MV-4-11 (cell line): ENCODE data around the gene CTSD.

ENCODE experiments used
- DNase-seq: peaks from one replicate; lab custom pipeline; 2025; lab: John Stamatoyannopoulos, UW

The CTSD gene

DNA sequence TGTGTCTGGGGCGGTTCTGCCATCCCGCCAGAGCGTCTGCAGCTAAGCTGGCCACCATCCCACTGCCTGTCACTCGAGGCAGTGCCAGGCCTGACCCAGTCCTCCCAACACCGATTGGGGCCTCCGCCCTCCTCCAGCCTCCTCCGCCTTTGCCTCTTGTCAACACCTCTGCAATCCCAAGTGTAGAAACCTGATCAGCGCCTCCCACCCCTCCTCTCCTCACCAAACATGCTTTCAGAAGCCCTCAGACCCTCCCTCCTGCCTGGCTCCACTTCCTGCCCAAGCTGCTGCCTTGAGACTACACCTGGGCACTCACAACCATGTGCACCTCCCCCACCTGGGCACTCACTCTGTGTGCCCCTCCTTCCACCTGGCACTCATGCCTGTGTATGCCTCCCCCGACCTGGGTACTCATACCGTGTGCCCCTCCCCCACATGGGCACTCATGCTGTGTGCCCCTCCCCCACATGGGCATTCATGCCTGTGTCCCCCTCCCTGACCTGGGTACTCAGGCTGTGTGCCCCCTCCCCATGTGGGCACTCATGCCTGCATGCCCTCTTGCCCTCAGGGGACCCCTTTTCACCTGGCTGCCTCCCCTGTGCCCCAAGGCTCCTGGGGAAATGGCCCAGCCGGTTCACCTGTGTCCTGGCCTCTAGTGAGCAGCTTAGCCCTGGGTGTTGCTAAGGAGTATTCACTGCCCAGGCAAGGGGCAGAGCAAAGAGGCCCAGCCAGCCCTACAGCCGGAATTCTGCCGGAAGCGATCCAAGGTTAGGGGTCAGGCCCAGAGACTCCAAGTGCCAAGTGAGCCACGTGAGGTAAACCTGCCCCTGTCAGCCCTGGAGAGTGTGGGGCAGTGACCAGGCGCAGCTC, 7.8 kb downstream of the CTSD start:
- no peak for DNase-seq

DNA sequence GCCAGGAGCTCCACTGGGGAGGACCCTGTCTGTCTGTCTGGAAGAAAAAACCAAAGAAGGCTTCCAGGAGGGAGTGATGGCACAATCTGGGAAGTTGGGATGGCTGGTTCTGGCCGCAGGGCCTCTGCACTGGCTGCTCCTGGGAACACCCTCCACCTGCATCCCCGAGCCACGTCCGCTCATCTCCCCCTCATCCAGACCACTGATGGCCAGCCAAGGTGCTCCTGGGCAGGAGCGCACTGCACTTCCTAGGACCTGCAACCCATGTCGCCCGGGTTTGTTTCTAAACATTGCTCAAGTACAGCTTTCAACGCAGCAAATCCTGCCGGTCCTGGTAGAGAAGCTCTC, 8.4 kb downstream of the CTSD start:
- DNase-seq = no peak

DNA sequence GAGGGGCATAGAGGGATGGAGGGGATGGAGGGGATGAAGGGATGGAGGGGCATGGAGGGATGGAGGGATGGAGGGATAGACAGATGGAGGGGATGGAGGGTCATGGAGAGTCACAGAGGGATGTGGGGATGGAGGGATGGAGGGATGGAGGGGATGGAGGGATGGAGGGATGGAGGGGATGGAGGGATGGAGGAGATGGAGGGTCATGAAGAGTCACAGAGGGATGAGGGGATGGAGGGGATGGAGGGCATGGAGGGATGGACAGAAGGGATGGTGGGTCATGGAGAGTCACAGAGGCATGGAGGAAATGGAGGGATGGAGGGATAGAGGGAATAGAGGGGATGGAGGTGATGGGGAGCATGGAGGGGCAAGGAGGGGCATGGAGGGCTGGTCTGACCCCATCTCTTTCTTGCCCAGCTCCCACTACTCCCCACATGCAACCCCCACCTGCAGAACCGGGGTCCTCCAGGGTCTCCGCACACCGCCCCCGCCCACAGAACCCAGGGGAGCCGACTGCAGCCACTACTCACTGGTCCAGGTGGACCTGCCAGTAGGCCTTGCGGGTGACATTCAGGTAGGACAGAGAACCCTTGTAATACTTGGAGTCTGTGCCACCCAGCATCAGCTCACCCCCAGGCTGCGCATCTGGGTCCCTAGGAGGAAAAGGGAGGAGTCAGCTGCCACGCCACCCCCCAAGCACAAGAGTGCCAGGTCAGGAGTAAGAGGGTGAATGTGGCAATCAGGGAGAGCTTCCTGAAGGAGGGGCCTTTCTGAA, 9.2 kb downstream of the CTSD start:
- DNase-seq = no peak

DNA sequence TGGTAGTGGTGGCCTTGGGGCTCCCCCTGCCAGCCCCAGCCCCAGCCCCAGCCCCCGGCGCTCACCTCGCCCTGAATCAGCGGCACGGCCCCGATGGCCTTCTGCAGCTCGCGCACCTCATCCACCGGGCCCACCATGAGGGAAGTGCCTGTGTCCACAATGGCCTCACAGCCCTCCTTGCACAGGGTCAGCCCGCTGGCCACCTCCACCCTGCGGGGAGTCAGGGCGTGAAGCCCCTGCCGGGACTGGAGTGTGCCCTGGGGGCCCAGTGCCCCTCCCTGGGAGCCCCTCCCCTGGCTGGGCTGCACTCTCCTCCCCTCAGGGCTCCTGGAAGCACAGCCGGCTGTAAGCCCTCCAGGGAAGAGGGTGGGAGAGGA, 9.8 kb downstream of the CTSD start:
- no peak for DNase-seq

DNA sequence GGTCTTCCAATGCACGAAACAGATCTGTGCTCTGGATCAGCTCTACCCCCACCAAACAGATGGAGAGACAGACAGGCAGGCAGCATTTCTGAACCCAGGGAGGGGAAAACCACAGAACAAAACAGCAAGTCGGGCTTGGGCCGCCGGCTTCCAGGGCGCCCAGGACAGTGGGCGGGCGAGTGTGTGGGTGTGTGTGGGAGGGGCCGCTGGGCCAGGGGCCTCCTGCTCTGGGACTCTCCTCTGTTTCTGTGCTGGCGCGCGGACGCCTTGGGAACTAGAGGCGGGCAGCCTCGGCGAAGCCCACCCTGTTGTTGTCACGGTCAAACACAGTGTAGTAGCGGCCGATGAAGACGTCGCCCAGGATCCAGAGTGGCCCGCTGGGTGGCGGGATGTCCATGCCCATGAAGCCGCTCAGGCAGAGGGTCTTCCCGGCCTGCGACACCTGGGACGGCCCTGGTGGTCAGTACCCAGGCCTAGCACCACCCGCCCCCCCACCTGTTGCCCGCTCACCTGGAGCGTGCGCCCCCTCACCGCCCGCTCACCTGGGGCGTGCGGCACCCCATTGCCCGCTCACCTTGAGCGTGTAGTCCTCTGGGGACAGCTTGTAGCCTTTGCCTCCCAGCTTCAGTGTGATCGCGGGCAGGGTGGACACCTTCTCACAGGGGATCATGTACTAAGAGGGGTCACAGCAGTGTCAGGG, 10.3 kb downstream of the CTSD start:
- no peak for DNase-seq

DNA sequence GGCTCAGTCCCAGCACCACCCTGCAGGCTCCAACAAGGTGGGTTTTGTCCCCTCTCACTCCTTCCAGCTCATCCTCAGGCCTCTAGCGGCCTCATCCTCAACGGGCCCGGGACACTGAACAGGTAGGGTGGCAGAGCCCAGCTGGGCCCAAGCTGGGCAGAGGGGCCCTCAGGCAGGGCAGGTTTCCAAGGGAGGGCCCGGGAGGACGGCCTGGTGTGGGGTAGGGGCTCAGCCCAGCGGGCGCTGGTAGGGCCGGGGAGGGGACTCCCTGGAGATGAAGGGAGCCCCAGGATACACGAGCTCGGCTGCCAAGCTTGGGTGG, 10.9 kb downstream of the CTSD start:
- DNase-seq = no peak

DNA sequence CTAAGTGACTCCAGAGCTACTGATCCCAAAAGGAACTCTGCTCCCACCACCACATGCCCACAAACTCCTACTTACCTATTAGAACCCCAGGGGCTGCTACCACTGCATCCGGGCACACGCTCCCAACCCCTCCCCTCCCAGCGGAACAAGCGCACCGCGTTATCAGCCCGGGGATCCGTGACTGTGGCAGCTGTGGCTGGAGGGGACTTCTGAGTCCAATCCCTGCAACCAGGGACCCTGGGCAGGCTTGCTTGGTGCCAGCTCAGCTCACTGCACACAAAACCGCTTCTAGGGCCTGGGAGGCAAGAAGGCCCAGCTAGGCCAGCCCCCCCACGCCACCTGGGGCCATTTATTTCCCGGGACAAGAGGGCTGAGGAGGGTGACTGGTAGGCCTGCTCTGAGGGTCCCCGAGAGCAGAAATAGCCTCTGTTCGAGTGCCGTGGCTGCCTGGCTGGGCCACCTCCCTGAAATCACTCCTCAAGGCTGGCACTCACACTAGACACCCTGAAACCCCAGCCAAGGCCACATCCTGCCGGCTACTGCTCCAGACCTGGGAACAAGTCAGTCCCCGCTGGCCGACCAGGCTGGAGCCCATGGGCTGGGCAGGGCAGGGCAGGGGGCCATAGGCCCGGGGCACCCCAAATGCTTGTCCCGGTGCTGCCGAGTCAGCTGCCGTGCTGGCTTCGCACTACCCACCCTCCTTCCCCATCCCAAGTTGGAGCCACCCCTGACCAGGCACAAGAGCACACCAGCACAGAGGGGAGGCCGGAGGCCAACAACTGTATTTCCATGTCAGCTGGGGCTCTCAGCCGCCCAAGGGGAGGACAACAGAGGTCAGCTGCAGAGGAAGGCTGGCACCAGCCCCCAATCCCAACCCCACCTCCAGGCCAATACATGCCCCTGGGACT, 11.5 kb downstream of the CTSD start:
- DNase-seq = no peak

DNA sequence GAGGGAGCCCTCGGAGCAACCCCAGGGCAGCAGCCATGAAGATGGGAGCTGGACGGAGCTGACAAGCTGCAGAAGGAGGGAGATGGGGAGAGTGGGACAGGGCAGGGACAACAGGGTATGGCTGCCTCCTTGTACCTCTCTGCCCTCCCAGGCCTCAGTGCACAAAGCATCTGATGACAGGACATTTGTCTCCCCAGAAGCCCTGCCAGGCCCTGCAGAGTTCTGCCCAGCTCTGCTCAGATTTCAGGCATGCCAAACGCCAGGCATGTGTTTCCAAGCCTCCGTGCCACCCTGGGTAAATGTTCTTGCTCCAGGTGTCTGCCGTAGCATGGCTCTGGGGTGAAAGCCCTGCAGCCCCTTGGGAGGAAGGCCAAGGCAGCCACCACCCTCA, 12.2 kb downstream of the CTSD start:
- no peak for DNase-seq

DNA sequence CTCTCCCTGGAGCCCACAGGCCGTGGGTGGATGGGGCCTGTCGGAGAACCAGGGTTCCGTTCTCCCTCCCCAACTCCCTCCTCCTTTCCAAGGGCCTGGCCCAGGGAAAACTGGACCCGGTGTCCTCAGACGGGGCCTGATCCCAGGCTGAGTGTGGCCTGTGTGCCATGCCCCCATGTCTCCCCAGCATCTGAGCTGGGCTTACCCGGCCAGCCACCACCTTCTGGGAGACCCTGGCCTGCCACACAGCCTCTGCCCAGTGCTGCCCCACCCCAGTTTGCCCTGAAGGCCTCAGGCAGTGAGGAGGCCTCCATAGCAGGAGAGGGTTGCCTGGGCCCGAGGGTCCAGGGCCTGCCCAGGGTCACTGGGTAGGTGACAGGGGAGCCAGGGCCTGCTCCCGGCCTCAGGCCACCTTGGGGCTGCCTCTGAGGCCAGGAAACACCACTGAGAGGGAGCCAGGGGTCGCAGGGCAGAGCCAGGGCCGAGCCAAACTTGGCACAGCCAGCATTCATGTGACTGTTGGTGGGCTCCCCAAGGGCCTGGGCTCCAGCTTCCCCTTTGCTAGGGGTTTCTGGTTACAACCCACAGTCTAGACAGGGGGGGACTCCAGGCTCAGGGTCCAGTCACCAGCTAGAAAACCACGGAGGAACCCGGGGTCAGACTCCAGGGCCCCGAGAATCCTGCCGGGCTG, 12.7 kb downstream of the CTSD start:
- DNase-seq = no peak

DNA sequence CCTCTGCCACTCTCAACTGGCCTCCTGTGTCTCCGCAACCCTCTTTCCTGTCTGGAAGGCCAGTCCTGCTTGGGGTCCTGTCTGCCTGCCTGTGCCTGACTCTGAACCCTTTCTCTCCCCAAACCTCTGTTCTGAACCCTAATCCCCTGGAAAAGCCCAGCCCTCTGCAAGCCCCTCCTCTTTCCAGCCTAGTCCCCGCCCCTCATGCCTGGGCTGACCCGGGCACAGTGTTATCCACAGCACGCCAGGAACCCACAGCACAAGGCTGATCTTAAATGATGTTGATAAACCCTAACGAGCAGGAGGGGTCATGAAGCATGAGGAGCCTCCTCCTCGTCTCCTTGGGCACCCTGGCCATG, 13.3 kb downstream of the CTSD start, which contains the start of gene IFITM10:
IFITM10 (minus strand) TSS at position 115 of the 359 bp plus-strand sequence. CDS start 153 bp downstream, outside the sequence.
- DNase-seq = no peak

DNA sequence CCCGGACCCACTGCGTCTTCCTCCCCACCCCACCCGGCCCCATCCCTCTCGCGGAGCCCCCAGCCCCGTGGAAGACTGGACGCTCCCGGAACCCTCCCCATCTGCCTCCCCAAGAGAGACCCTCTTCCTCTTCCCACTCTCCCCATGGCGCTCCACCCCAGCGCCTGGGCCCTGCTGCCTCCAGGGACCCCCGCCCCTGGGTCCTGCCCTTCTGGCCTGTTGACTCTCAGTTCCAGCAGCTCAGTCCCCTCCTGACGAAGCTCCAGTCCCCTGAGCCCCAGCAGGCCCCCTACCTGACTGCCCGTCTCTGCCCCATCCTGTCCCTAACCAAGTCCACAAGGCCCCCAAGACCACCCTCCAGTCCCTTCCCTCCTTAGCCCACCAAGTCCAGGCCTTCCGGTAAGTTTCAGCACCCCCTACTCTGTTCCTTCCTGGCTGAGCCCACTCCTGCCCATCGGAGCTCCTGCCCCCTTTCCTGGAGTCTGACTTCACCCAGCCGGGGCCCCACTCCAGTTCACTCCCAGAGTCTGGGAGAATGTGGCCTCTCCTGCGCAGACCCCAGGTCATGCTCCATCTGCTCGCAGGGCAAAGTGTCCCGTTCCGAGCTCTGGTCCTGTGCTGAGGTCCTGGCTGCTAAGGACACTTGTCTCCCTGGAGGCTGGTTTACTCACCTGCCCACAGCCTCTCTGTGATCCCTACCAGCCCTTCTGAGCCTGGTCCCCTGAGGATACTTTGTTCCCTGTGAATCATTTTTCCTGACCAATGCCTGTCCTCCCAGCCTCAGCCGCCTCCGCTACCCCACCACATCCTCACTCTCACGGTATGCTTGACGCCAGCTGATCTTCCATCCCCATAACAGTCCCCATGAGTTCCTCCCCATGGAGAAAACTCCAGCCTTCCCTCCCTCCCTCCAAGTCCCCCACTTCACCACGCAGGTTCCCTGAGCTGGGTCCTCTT, 14.1 kb downstream of the CTSD start:
- no peak for DNase-seq

DNA sequence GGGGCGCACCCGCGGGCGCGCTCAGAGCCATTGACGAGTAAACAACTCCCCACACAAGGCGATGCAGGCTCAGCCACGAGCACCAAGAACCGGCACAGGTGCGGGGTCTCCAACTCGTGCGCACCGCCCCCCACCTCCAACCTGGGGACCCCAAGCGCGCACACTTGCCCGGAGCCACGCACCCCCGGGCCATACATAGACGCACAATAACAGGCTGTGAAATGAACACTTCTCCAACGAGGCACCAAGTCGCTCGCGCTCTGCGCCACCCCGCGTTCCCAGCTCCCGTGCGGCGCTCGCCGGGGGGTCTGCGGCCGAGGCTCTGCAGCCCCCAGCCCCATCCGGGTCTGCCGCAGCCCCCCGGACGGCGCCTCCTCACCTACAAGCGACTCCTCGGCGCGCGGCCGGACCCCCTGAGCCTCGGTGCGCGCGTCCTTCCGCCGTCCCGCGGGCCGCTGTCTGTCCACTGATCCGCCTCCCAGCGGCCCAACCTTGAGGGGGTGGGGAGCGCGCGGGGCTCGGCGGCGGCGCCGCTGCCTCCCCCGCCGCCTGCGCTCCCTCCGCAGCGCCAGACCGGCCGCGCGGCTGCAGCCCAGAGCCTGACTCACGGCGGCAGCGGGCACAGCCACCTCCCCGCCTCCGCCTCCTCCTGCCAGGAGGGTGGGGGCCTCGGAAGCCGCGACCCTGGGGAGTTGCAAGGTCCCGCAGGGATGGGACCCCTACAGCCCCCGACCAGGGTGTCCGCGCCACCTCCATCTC, 14.9 kb downstream of the CTSD start:
- DNase-seq = no peak

DNA sequence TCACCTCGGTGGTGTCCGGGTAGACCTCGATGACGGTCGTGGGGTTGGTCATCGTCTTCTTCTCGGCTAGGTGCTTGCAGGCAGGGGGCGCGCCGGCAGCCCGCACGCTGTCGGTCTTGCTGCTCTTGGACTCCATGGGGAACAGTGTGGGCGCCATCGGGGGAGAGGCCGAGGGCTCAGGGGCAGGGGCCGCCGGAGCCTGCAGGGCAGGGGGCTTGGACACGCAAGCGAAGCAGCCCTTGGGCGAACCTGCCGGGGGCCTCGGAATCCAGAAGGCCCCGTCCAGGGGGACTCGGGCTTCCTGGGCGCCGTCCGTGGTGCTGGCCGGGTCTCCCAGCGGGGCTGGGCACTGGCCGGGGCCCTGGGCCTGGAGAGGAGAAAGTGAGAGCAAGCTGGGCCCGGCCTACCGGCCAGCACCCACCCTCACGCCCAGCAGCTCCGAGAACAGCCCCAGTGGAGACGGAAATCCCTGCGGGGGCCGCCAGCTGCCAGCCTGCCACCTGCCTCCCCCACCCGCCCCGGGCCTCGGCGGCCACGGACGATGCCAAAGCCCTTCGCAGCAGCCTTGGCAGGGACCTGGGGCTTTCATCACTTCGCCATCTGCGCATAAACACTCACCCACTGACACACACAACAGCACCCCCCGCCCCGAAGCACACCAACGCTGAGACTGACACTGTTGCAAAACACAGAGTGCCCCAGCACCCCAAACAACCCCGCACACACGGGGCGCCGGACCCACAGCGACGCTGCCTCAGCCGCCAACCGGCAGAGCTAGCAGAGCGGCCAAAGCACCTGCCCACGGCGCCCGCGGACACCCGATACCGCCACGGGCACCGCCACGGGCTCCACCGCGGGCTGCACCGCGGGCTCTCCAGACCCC, 15.7 kb downstream of the CTSD start:
- DNase-seq = no peak

DNA sequence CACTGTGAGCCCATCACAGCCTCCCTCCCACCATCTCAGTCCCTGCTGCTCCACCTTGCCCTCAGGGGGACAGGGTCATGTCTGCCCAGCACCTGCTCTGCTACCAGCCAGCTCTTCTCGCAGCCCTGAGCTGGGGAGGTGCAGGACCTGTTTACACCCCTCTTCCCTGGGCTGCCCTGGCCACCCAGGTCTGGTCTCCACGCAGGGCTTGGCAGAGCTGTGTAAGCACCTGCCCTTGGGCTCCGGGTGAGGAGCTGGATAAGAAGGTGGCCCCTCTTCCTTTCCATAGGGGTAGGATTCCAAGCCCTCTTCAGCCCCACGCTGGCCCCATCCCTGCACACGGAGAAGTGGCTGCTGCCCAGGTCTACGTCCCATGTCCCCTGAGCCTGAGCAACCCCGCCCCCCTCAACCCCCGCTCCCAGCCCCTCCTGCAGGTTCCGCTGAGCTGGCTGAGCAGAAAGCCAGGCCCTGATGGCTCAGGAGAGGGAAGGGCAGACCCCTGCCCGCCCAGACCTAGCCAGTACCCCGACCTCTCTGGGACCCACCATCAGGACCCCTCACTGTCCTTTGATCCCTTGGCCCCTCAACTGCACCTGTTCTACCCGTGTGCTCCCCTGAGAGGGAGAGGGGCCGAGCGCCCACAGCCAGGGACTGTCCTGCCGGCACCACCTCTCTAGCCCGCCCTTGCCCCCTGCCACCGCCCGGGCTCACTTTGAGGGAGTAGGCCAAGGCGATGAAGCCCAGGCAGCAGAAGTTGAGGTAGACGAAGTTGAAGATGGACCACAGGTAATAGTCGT, 16.6 kb downstream of the CTSD start:
- DNase-seq = no peak

DNA sequence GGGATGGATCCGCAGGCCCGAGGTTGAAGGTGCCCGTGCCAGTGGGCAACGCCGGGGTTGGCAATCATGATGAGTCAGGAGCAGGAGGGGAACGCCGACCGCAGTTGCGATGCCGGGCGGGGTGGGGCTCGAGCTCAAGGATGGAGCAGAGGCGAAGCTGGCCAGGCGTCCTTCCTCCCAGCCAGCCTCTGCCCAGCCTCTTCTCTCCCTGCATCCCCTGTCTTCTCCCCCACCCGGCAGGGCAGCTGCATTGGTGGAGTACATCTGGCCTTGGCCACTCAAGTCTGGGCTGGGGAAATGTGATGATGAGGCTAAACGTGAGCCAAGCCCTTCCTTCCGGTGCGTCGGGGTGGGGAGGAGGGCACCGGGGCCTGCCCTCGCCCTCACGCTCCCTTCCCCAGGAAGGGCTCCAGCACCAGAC, 17.2 kb downstream of the CTSD start:
- DNase-seq = no peak

DNA sequence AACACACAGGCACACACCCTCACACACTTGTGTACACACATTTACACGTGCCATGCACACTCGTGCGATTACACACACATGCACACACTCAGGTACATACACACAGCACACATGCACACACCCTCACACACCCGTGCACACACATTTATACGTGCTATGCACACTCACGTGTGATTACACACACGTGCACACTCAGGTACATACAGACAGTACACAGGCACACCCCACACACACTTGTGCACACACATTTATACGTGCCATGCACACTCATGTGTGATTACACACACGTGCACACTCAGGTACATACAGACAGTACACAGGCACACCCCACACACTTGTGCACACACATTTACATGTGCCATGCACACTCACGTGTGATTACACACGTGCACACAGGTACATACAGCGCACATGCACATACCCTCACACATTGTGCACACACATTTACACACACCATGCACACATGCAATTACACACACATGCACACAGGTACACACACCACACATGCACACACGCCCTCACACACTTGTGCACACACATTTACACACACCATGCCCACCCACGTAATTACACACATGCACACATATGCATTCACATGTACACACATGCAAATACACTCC, 17.9 kb downstream of the CTSD start:
- DNase-seq = no peak
